Metanephros (tissue), 1 donor: Measurements from ENCODE around the gene LARP1B. TPM values are rescaled to one million over a fixed set of nuclear protein-coding genes. Genes with fewer than 3 reads are reported as not detected.

Experiments
- total RNA-seq: library from RNA; depleted of rRNA; stranded (reverse); fragments of >200 nt; gene quantifications from one replicate; pipeline ENCODE4 v1.2.3, GENCODE V29; 2014

LARP1B gene
- total RNA-seq, result 20.0 TPM

GRCh38 chr4:128060699-128061565 is at the start of gene LARP1B:
Gene LARP1B (plus strand): TSS chr4:128061312. CDS start chr4:128074952, 13,640 bp downstream.

Other genes with a start within 250 kb of the LARP1B start
- gene PLK4, start 180.4 kb upstream of the LARP1B start, total RNA-seq, result 16.9 TPM
- 34.3 TPM for gene MFSD8, start 96.1 kb upstream of the LARP1B start, total RNA-seq
- gene ABHD18, start 95.9 kb upstream of the LARP1B start, total RNA-seq, result 14.9 TPM
- gene PGRMC2, start 226.5 kb downstream of the LARP1B start, total RNA-seq, result 33.4 TPM